Stomach (tissue), 9 donors: ENCODE data around the gene FSTL4. TPM values are rescaled to one million over a fixed set of nuclear protein-coding genes. Genes with fewer than 3 reads are reported as not detected.

Experiments
- DNase-seq, 2 donors: peaks; one replicate each; pipeline versions ENCODE4 v3.0.0 to v3.0.0-alpha.2; 2013 to 2019
- H3K27ac ChIP-seq, 5 donors: fragments of 200-600 bp in 4 of 5; sonication (generic) in 4 of 5; one replicate each; pipeline ENCODE4 v1.5.1; 2013 to 2019; ENCODE audit warnings: mild to moderate bottlenecking in 1 of 5, moderate library complexity in 1 of 5
- H3K27me3 ChIP-seq, 3 donors: fragments of 200-600 bp; sonication (generic); one replicate each; pipeline ENCODE4 v1.5.1; 2017 to 2019; ENCODE audit warnings: mixed run types in 1 of 3
- H3K36me3 ChIP-seq, 4 donors: fragments of 200-600 bp; sonication (generic); 1 replicate in 3 of 4; 2 replicates in 1 of 4; pipeline ENCODE4 v1.5.1; 2016 to 2019
- H3K4me1 ChIP-seq, 4 donors: fragments of 200-600 bp; sonication (generic); one replicate each; pipeline ENCODE4 v1.5.1; 2016 to 2019
- H3K4me3 ChIP-seq, 4 donors: fragments of 200-600 bp; sonication (generic) in 3 of 4; one replicate each; pipeline ENCODE4 v1.5.1; 2016 to 2019; ENCODE audit warnings: mild to moderate bottlenecking in 1 of 4
- H3K9me3 ChIP-seq, 4 donors: fragments of 200-600 bp; sonication (generic); one replicate each; pipeline ENCODE4 v1.5.1; 2016 to 2019
- CTCF ChIP-seq, 7 experiments: fragments of 450-650 bp in 4 of 7; fragments of 200-600 bp in 3 of 7; sonication (generic) in 3 of 7; IDR thresholded peaks; one replicate each; pipeline ENCODE4 v1.5.1; 2016 to 2019; ENCODE audit warnings: antibody characterized with exemption in 7 of 7, control low read depth in 2 of 7, mild to moderate bottlenecking in 1 of 7
- EP300 ChIP-seq: sonication (generic); formaldehyde crosslinking; IDR thresholded peaks from one replicate; pipeline ENCODE4 v1.6.1; 2017; ENCODE audit warnings: antibody characterized with exemption
- POLR2A ChIP-seq, 4 donors: fragments of 450-650 bp; IDR thresholded peaks; one replicate each; pipeline ENCODE4 v1.6.1; 2016; ENCODE audit warnings: antibody characterized with exemption in 4 of 4, control low read depth in 2 of 4, mild to moderate bottlenecking in 1 of 4, moderate library complexity in 1 of 4
- POLR2AphosphoS5 ChIP-seq, 3 donors: sonication (generic); formaldehyde crosslinking; IDR thresholded peaks; one replicate each; pipeline ENCODE4 v1.6.1; 2016; ENCODE audit warnings: antibody characterized with exemption in 3 of 3
- WGBS, 5 donors: extraction: QIAGEN DNeasy Blood & Tissue Kit in 3 of 5; methylation state at CpG; one replicate each; pipeline versions ENCODE4 v1.1.5 to v1.1.7; 2013 to 2018; 5-methylcytosine and 5-hydroxymethylcytosine counted together
- intact Hi-C: fragments of 100-400 bp; cut with DNase I; formaldehyde crosslinking; loops from one replicate; pipeline ENCODE4 v1.15.1; 2023; ENCODE audit warnings: low total_unique reads
- polyA plus RNA-seq, 3 donors: library from polyadenylated mRNA; stranded (reverse); fragments of 200-250 nt; gene quantifications; one replicate each; pipeline ENCODE4 v1.2.3, GENCODE V29; 2013
- total RNA-seq, 5 donors: library from RNA; depleted of rRNA; stranded (reverse); fragments of >200 nt; gene quantifications; one replicate each; pipeline versions ENCODE4 v1.1.0 to v1.2.3, GENCODE V29; 2014 to 2016
- donor health status: healthy with polysubstance abuse.
- donor health status: Bipolar disorder and iron deficiency.
- donor health status: healthy.

FSTL4 gene
- total and polyA plus RNA-seq, 8 donors = 0.37 to 0.55 TPM; not detected in 6

GRCh38 chr5:133460172-133460758, 152.1 kb downstream of the FSTL4 start:
- DNase-seq = no peak
- Histone ChIP-seq H3K27ac (no peak overlapping the region), H3K27me3 (no peaks in the 10 kb centered on the region), H3K4me3 (no peak overlapping the region), H3K4me1 (no peaks in the 10 kb centered on the region), H3K9me3 (no peaks in the 10 kb centered on the region), H3K36me3 (no peaks in the 10 kb centered on the region)
- no peak for TF ChIP-seq POLR2AphosphoS5 (IDR thresholded peaks at IDR 0.05)
- no peak for TF ChIP-seq CTCF (IDR thresholded peaks at IDR 0.05)
- TF ChIP-seq EP300 = no peak
- no peak for TF ChIP-seq POLR2A (IDR thresholded peaks at IDR 0.05)
- intact Hi-C loops = no loop called here
- WGBS, 5 donors = 66 to 69% (median 68%) methylated on average over 12 of the region's 12 CpGs

- Histone ChIP-seq H3K4me3 (no peak overlapping the region), H3K9me3 (no peaks in the 10 kb centered on the region), H3K36me3 (no peaks in the 10 kb centered on the region), H3K27ac (no peak overlapping the region), H3K27me3 (no peaks in the 10 kb centered on the region), H3K4me1 (no peaks in the 10 kb centered on the region)
- intact Hi-C loops = no loop called here
- 84 to 90% (median 89%) methylated on average over 7 of the region's 7 CpGs for WGBS, 5 donors
- DNase-seq = no peak
- TF ChIP-seq EP300 (no peak), POLR2A (IDR thresholded peaks at IDR 0.05) (no peak), POLR2AphosphoS5 (IDR thresholded peaks at IDR 0.05) (no peak), CTCF (IDR thresholded peaks at IDR 0.05) (no peak)
These were observed 152.7 kb downstream of the FSTL4 start for GRCh38 chr5:133459474-133460160.

- Histone ChIP-seq H3K9me3 (no peaks in the 10 kb centered on the region), H3K36me3 (no peaks in the 10 kb centered on the region), H3K4me1 (no peaks in the 10 kb centered on the region), H3K27ac (no peak overlapping the region), H3K4me3 (no peak overlapping the region), H3K27me3 (no peaks in the 10 kb centered on the region)
- intact Hi-C loops = no loop called here
- TF ChIP-seq POLR2AphosphoS5 (IDR thresholded peaks at IDR 0.05) (no peak), POLR2A (IDR thresholded peaks at IDR 0.05) (no peak), EP300 (no peak), CTCF (IDR thresholded peaks at IDR 0.05) (no peak)
- DNase-seq = no peak
- WGBS, 5 donors = 88 to 93% (median 90%) methylated on average over 2 of the region's 2 CpGs
These were observed 153.9 kb downstream of the FSTL4 start for GRCh38 chr5:133458435-133458834.

- Histone ChIP-seq H3K4me1 (no peaks in the 10 kb centered on the region), H3K9me3 (no peaks in the 10 kb centered on the region), H3K36me3 (no peaks in the 10 kb centered on the region), H3K27me3 (no peaks in the 10 kb centered on the region), H3K27ac (no peak overlapping the region), H3K4me3 (no peak overlapping the region)
- DNase-seq = no peak
- 64 to 83% (median 75%) methylated on average over 12 of the region's 12 CpGs for WGBS, 5 donors
- TF ChIP-seq POLR2AphosphoS5 (IDR thresholded peaks at IDR 0.05) (no peak), CTCF (IDR thresholded peaks at IDR 0.05) (no peak)
- intact Hi-C loops = no loop called here
These were observed 154.6 kb downstream of the FSTL4 start for GRCh38 chr5:133457439-133458355.
